BLaER1 (cell line): ENCODE measurements around the gene IRF2BPL.
A peak's percentile ranks its signal among the peaks of the same experiment; 100 is the strongest.

Experiments
- H3K27ac ChIP-seq: shearing (Covaris generic); formaldehyde crosslinking; 2 replicates; pipeline ENCODE4 v1.8.1; 2022
- H3K27me3 ChIP-seq: shearing (Covaris generic); formaldehyde crosslinking; 2 replicates; pipeline ENCODE4 v1.8.1; 2022
- H3K36me3 ChIP-seq: shearing (Covaris generic); formaldehyde crosslinking; 2 replicates; pipeline ENCODE4 v1.8.1; 2022
- H3K4me1 ChIP-seq: shearing (Covaris generic); formaldehyde crosslinking; 2 replicates; pipeline ENCODE4 v1.8.1; 2022
- H3K4me2 ChIP-seq: shearing (Covaris generic); formaldehyde crosslinking; 2 replicates; pipeline ENCODE4 v1.8.1; 2022
- H3K4me3 ChIP-seq: shearing (Covaris generic); formaldehyde crosslinking; 2 replicates; pipeline ENCODE4 v1.8.1; 2022
- H3K9ac ChIP-seq: shearing (Covaris generic); formaldehyde crosslinking; 2 replicates; pipeline ENCODE4 v1.8.1; 2022
- H3K9me3 ChIP-seq: shearing (Covaris generic); formaldehyde crosslinking; 2 replicates; pipeline ENCODE4 v1.8.1; 2022
- H4K20me1 ChIP-seq: shearing (Covaris generic); formaldehyde crosslinking; 2 replicates; pipeline ENCODE4 v1.8.1; 2022
- Cebpa-rat ChIP-seq: shearing (Covaris generic); IDR thresholded peaks from 2 replicates; pipeline ENCODE4 v1.8.1; 2022

IRF2BPL gene

DNA sequence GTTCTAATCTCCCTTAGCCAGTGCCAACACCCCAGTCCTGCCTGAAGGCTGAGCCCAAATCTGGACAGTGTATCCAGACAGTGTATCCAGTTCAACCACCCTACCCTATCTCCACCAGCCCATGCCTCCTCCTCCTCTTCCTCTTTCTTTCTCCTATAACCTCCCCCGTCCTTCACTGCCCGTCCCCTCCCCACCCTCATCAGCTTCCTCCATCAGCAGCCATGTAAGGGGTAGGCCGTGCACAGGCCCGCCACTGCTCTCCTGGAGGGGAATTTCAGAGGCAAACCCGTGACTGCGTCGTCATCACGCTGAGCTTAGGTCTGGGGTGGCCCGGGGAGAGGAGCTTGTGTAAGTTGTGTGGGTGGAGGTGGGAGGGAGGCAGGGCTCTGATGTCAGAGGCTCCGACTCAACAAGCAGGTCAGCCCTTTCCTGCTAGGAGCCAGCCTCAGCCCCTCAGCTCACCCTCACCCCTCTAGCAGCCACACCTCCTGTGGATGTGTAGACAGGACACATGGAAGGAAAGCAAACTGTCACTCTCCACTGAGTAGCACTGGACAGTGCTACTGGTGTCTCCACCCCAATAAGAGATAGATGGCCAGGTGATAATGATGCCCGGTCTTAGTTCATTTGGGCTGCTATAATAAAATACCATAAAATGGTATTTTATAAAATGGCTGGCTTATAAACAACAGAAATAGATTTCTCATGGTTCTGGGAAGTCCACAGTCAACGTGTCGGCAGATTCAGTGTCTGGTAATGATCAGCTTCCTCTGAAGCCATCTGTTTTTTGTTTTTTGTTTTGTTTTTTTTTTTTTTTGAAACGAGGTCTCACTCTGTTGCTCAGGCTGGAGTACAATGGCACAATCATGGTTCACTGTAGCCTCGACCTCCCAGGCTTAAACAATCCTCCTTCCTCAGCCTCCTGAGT, 50.5 kb downstream of the IRF2BPL start:
- peak overlapping the region; percentile 92 for H3K4me2 ChIP-seq
- H3K27me3 ChIP-seq: no peaks in the 10 kb centered on the region
- H3K4me1 ChIP-seq: peaks cover 59% of the 10 kb centered on the region
- no peaks in the 10 kb centered on the region for H3K36me3 ChIP-seq
- H3K9me3 ChIP-seq: peaks cover 22% of the 10 kb centered on the region
- TF ChIP-seq Cebpa-rat: no peak
- 0 out of 2 replicates have a peak overlapping the region, but pooled peaks have one; percentile 62 for H3K27ac ChIP-seq
- peaks cover 5% of the 10 kb centered on the region; the same call in 1 of the 2 replicates for H4K20me1 ChIP-seq
- H3K9ac ChIP-seq: no peak overlapping the region
- H3K4me3 ChIP-seq: no peak overlapping the region

GRCh38 chr14:76976240-76977005, 52.1 kb downstream of the IRF2BPL start:
- H3K27me3 ChIP-seq: no peaks in the 10 kb centered on the region
- H4K20me1 ChIP-seq: peaks cover 5% of the 10 kb centered on the region; the same call in 1 of the 2 replicates
- H3K9me3 ChIP-seq: peaks cover 9% of the 10 kb centered on the region
- peak overlapping the region; percentile 62 for H3K27ac ChIP-seq
- no peaks in the 10 kb centered on the region for H3K36me3 ChIP-seq
- H3K9ac ChIP-seq: peak overlapping the region; percentile 29; the same call in 1 of the 2 replicates
- no peak for TF ChIP-seq Cebpa-rat
- H3K4me3 ChIP-seq: 0 out of 2 replicates have a peak overlapping the region, but pooled peaks have one; percentile 23
- peaks cover 58% of the 10 kb centered on the region for H3K4me1 ChIP-seq
- peak overlapping the region; percentile 92 for H3K4me2 ChIP-seq

GRCh38 chr14:76975812-76976211, 52.7 kb downstream of the IRF2BPL start:
- Histone ChIP-seq H4K20me1 (peaks cover 5% of the 10 kb centered on the region; the same call in 1 of the 2 replicates), H3K4me1 (peaks cover 58% of the 10 kb centered on the region), H3K27me3 (no peaks in the 10 kb centered on the region), H3K9me3 (peaks cover 3% of the 10 kb centered on the region), H3K27ac (peak overlapping the region; percentile 62), H3K9ac (no peak overlapping the region), H3K4me2 (peak overlapping the region; percentile 92), H3K4me3 (no peak overlapping the region), H3K36me3 (no peaks in the 10 kb centered on the region)
- TF ChIP-seq Cebpa-rat: no peak

GRCh38 chr14:76975051-76975450, 53.5 kb downstream of the IRF2BPL start:
- Histone ChIP-seq H3K4me1 (peaks cover 58% of the 10 kb centered on the region), H3K4me2 (peak overlapping the region; percentile 92), H3K36me3 (no peaks in the 10 kb centered on the region), H3K9me3 (no peaks in the 10 kb centered on the region), H3K4me3 (no peak overlapping the region), H3K27me3 (no peaks in the 10 kb centered on the region), H3K27ac (peak overlapping the region; percentile 59), H3K9ac (0 out of 2 replicates have a peak overlapping the region, but pooled peaks have one; percentile 24), H4K20me1 (peaks cover 5% of the 10 kb centered on the region; the same call in 1 of the 2 replicates)
- no peak for TF ChIP-seq Cebpa-rat
